AG04449 (cell line): ENCODE data around the gene CELSR1.

Experiments used
- CTCF ChIA-PET: fragments of 350-600 bp; formaldehyde crosslinking; extraction: SDS; loops from one replicate; lab custom pipeline; 2021; ENCODE audit warnings: antibody characterized with exemption; lab: Yijun Ruan, JAX
- POLR2A ChIA-PET: fragments of 400-600, 350-600 bp; formaldehyde crosslinking; extraction: SDS; loops from one replicate; lab custom pipeline; 2020; ENCODE audit warnings: antibody characterized with exemption, inconsistent platforms; lab: Yijun Ruan, JAX
- DNase-seq: peaks from one replicate; pipeline ENCODE4 v3.0.0-alpha.2; 2010; ENCODE audit warnings: low read depth, low spot score
- H3K4me3 ChIP-seq: 2 replicates; pipeline ENCODE4 v1.5.1; 2011; ENCODE audit warnings: low read depth, mild to moderate bottlenecking, control low read depth, low read length
- TF ChIP-seq, protein P1 (sequence below): IDR thresholded peaks from one replicate; pipeline ENCODE4 v1.5.1; 2011; ENCODE audit warnings: mild to moderate bottlenecking, moderate library complexity, low read length, control low read depth, inconsistent platforms; ENCODE audit not compliant: insufficient read depth; ENCODE audit errors: missing control alignments

CELSR1 gene

DNA sequence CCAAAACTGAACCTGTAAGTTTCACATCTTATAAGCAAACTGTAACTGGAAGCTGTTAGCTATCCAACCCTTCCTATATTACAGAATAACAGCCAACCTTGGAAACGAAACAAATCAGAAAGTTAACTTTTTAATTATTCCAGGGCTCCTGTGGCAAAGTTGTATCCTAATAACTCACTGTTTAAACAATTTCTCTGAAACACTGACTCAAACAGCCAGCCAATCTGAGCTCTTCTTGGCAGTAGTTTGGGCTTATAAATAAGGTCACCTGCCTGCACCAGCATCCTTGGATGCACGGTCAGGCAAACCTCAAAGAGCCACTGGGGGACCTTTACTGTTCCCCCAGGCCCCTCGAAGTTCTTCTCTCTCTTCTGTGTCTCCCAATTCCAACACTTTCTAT, 5.0 kb downstream of the CELSR1 start:
- no peak overlapping the region for H3K4me3 ChIP-seq
- TF ChIP-seq, protein P1, sequence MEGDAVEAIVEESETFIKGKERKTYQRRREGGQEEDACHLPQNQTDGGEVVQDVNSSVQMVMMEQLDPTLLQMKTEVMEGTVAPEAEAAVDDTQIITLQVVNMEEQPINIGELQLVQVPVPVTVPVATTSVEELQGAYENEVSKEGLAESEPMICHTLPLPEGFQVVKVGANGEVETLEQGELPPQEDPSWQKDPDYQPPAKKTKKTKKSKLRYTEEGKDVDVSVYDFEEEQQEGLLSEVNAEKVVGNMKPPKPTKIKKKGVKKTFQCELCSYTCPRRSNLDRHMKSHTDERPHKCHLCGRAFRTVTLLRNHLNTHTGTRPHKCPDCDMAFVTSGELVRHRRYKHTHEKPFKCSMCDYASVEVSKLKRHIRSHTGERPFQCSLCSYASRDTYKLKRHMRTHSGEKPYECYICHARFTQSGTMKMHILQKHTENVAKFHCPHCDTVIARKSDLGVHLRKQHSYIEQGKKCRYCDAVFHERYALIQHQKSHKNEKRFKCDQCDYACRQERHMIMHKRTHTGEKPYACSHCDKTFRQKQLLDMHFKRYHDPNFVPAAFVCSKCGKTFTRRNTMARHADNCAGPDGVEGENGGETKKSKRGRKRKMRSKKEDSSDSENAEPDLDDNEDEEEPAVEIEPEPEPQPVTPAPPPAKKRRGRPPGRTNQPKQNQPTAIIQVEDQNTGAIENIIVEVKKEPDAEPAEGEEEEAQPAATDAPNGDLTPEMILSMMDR, result no peak
- CTCF ChIA-PET, result interaction anchor here (1.2 kb wide), 1 partner anchor 9 kb away, joined by 4 read pairs; no protein-coding TSS in a partner anchor
- DNase-seq, result no peak
- POLR2A ChIA-PET, result no interaction called here

DNA sequence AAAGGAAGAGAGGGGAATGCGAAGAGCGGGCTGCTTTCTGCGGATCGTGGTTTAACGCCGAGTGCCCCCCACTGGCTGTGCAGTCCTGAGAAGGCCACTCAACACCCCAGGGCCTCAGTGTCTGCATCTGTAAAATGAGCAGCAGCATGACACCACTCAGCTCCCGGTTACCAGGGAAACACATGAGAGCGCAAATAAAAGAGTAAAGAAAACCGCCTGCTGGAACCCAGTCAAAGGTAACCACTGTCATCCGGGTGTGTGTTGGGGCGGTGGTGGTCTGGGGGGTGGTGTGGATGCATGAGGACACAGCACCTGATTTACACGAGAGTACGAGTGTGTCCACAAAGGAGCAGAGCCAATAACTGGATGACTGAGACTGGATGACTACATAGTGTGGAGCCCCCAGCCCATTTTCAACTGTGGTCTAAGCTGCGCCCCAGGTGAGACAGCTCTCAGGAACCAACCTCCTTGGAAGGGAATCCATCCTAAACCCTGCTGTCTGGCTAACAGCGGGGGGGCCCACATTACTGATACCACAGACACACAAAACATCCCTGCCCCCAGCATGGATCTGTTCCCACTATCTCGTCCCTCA, 5.7 kb downstream of the CELSR1 start:
- H3K4me3 ChIP-seq, result no peak overlapping the region
- POLR2A ChIA-PET, result no interaction called here
- no peak for DNase-seq
- TF ChIP-seq, protein P1, result no peak
- CTCF ChIA-PET, result interaction anchor here (1.2 to 2.4 kb wide), 2 partner anchors 10 to 11 kb away, joined by 4 to 17 read pairs; no protein-coding TSS in a partner anchor

DNA sequence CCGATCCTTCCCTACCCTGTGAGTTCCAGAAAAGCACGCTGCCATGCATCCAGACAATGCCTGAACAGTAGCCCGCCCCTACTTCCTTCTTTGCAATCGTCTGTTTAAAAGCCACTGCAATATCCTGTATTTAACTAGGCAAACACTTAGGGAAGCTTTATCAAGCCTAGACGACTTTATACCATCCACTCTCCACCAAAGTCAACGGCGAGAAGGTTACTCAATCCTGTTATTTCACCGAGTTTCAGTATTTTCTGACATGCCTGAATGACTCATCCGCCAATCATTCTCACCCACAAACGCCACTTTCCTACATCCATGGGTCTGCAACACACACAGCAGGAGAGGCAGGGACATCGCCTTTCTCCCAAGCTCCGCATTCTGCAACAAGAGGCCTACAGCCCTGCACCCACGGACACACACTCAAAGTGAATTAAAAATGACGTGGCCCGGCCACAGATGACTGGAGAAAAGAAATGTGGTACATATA, 9.3 kb downstream of the CELSR1 start:
- no peak for DNase-seq
- TF ChIP-seq, protein P1, result no peak
- ChIA-PET POLR2A (no interaction called here), CTCF (interaction anchor here (0.7 kb wide), 1 partner anchor 161 kb away, joined by 3 read pairs; no protein-coding TSS in a partner anchor)
- no peak overlapping the region for H3K4me3 ChIP-seq

DNA sequence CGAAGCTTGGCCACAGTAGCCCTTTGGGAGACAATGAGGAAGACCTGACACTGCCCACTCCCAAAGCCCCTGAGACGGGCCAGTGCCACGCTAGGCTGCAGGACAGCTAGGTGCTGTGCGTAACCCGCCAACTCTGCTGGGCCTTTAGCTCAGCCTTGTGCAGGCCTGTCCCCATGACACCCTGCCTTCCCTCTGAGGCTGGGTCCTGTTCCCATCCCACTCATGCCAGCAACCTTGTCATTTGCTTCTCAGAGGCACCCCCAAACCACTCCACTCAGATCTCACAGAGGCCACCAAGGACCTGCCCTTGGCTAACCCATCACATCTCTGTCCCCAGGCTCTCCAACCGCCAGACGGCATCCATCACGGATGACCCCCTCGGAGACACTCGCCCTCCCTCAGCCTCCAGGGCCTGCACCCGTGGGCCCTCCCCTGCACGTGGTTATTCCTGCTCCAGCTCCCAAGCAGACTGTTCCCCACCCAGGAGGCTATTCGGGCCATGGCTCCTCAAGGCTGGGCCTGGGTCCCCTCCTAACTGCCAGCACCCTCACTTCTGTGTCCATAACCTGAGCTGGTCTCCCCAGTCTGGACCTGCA, 11.1 kb downstream of the CELSR1 start:
- no peak for DNase-seq
- POLR2A ChIA-PET, result no interaction called here
- TF ChIP-seq, protein P1, result no peak
- H3K4me3 ChIP-seq, result no peak overlapping the region
- CTCF ChIA-PET, result interaction anchor here (1.5 kb wide), 1 partner anchor 159 kb away, joined by 6 read pairs; no protein-coding TSS in a partner anchor

DNA sequence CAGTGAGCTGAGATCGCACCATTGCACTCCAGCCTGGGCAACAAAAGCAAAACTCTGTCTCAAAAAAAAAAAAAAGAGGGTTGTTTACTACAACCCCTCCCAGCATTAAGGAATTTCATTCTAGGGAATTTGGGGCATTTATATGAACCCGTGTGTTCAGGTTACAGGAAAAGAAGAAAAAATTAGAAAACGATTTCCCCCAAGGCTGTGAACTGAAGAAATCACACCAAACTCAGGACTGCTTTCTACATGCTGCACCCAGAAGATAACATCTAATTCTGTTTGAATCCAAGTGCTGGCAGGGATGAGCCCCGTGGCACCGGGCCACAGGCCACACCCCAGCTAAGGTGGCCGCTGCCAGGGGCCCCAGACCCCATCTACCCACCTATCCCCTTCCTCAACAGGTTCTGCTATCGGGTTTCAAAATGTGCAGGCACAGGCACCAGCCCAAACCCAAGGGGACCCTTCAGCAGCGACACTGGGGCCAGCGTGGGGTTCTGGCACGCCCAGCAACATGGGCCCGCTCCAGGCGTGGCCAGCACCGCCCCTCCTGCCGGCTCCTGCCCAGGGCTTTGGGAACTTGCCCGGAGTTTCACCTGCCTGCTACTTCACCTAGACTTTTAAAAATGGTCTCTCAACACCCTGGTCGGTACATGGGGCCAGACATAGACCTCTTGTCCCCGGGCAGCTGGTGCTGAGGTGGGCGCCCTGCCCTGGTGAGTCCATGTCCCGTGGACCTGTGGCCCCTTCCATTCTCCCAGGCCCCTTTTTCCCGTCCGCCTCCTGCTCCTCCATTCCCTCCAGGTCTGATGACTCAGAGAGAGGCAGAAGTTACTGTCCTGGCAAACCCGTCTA, 11.8 kb downstream of the CELSR1 start:
- ChIA-PET CTCF (interaction anchor here (1.5 to 1.7 kb wide), 2 partner anchors 16 to 158 kb away, joined by 4 to 6 read pairs; no protein-coding TSS in a partner anchor), POLR2A (no interaction called here)
- TF ChIP-seq, protein P1, result no peak
- H3K4me3 ChIP-seq, result no peak overlapping the region
- no peak for DNase-seq
